C4-2B (cell line): ENCODE results near the gene RAPGEF1.

Experiments used
- H3K27ac ChIP-seq: fragments of 450-650 bp; 2 replicates; pipeline ENCODE4 v1.5.1; 2017
- ZFX ChIP-seq: fragments of 450-650 bp; IDR thresholded peaks from 2 replicates; pipeline ENCODE4 v1.6.1; 2017
- TF ChIP-seq, protein P1 (sequence below): fragments of 450-650 bp; conservative IDR thresholded peaks from 2 replicates; pipeline ENCODE4 v1.5.1; 2017; ENCODE audit warnings: mild to moderate bottlenecking

The RAPGEF1 gene

DNA sequence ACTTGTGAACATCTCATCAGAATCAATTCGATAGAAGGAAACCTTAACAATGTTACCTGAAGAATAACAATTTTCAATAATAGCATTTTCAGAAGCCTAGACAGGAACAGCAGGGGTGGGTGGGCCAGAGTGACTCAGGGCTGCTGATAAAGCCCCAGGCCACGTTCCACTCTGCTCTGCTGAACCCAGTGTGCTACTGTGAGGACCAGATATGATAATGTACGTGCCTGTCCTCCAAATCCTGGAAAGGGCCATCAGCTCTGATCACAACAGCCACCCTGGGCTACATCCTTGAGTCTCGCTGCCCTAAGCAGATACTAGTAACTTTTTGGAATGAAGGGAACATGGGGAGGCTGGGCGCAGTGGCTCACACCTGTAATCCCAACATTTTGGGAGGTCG, 103.3 kb downstream of the RAPGEF1 start:
- TF ChIP-seq ZFX = no peak
- TF ChIP-seq, protein P1, sequence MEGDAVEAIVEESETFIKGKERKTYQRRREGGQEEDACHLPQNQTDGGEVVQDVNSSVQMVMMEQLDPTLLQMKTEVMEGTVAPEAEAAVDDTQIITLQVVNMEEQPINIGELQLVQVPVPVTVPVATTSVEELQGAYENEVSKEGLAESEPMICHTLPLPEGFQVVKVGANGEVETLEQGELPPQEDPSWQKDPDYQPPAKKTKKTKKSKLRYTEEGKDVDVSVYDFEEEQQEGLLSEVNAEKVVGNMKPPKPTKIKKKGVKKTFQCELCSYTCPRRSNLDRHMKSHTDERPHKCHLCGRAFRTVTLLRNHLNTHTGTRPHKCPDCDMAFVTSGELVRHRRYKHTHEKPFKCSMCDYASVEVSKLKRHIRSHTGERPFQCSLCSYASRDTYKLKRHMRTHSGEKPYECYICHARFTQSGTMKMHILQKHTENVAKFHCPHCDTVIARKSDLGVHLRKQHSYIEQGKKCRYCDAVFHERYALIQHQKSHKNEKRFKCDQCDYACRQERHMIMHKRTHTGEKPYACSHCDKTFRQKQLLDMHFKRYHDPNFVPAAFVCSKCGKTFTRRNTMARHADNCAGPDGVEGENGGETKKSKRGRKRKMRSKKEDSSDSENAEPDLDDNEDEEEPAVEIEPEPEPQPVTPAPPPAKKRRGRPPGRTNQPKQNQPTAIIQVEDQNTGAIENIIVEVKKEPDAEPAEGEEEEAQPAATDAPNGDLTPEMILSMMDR = no peak
- no peak overlapping the region for H3K27ac ChIP-seq

DNA sequence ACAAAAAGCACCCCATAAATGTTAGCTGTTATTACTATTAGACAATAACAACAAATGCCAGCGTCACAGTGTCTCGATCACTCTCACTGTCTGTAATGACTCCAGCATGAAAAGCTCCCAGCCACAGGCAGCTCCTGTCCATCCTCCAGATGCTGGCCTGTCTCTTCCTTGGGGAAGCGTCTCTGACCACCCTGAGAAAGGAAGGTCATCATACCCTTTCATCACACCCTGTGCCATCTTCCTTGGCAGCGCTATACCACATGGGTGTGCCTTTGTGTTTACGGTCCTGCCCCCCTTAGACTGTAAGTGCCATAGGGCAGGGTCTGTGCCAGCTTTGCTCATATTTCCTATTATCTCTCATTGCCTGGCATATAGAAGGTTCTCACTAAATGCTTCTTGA, 104.0 kb downstream of the RAPGEF1 start:
- H3K27ac ChIP-seq = no peak overlapping the region
- TF ChIP-seq, protein P1 = no peak
- no peak for TF ChIP-seq ZFX

GRCh38 chr9:131635285-131635684, 104.6 kb downstream of the RAPGEF1 start:
- no peak overlapping the region for H3K27ac ChIP-seq
- TF ChIP-seq, protein P1 = no peak
- TF ChIP-seq ZFX = no peak

GRCh38 chr9:131633491-131634031, 106.3 kb downstream of the RAPGEF1 start:
- no peak for TF ChIP-seq ZFX
- TF ChIP-seq, protein P1 = no peak
- H3K27ac ChIP-seq = no peak overlapping the region

DNA sequence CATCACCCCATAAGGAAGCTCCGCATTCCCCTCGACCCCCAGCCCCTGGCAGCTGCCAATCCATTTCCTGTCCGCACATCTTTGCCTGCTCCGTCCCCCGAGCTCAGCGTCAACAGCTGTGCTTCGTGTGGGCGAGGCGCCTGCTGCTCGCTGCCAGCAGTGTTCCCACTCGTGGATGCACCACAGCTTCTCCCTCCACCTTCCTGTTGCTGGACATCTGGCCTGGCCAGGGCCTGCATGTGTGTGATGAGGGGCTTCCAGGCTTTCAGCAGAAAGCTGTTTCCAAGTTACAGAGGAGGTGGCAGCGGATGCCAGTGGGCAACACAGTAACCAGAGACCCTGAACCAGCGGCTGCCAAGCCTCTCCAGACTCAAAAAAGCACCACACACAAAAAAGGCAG, 108.6 kb downstream of the RAPGEF1 start:
- TF ChIP-seq, protein P1 = no peak
- TF ChIP-seq ZFX = no peak
- no peak overlapping the region for H3K27ac ChIP-seq

DNA sequence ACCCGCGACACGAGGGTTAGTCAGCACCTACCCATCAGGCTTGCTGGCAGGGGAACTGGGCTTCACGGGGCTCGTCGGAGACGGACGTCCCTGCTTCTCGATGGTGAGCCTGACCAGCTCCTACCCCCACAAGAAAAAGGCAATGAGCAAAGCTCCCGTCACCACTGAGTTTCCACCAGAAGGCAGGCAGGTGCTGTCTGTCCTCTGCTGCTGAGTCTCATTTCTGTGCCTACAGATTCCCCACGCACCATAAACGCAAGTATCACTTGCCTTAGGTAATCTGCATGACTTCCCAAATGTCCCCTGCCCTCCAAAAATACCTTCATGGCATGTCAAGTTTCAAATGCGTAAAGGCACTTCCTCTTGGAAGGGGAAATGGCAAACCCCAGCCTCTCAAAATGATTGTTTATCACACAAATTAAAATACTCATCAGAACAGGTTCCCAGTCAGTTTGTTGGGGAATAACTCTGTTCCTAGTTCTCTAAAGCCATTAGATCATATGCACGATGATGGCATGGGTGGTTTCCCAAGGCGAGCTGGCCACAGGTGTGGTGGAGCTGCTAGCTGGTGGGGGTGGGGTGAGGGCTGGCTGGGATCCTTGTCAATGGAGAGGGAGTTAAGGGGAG, 109.6 kb downstream of the RAPGEF1 start:
- TF ChIP-seq ZFX = no peak
- TF ChIP-seq, protein P1 = no peak

GRCh38 chr9:131629825-131630204, 110.1 kb downstream of the RAPGEF1 start:
- no peak overlapping the region for H3K27ac ChIP-seq
- TF ChIP-seq ZFX = no peak
- TF ChIP-seq, protein P1 = no peak

More for the DNA sequence above, 109.6 kb downstream of the RAPGEF1 start:
- H3K27ac ChIP-seq = no peak overlapping the region
